Smooth muscle cell (in vitro differentiated cells): ENCODE data around the gene ESPNL. TPM values are rescaled to one million over a fixed set of nuclear protein-coding genes. Genes with fewer than 3 reads are reported as not detected.

Source experiments
- DNase-seq: peaks from one replicate; lab custom pipeline; 2025; ENCODE audit not compliant: unreplicated experiment; lab: John Stamatoyannopoulos, UW
- H2AFZ ChIP-seq: fragments of 200-600 bp; sonication (generic); 2 replicates; pipeline ENCODE4 v1.6.0; 2016; ENCODE audit warnings: antibody characterized with exemption, low read depth, mild to moderate bottlenecking
- H3F3A ChIP-seq: fragments of 200-600 bp; sonication (generic); 2 replicates; pipeline ENCODE4 v1.6.0; 2017; ENCODE audit warnings: antibody characterized with exemption, low read depth
- H3K27ac ChIP-seq: fragments of 200-600 bp; sonication (generic); 2 replicates; pipeline ENCODE4 v1.5.1; 2016; ENCODE audit warnings: low read depth, mild to moderate bottlenecking
- H3K27me3 ChIP-seq: fragments of 200-600 bp; sonication (generic); 2 replicates; pipeline ENCODE4 v1.6.1; 2016; ENCODE audit warnings: low read depth, mild to moderate bottlenecking
- H3K36me3 ChIP-seq: fragments of 200-600 bp; sonication (generic); 2 replicates; pipeline ENCODE4 v1.5.1; 2016; ENCODE audit warnings: low read depth
- H3K4me1 ChIP-seq: fragments of 200-600 bp; sonication (generic); 2 replicates; pipeline ENCODE4 v1.5.1; 2016; ENCODE audit warnings: low read depth
- H3K4me2 ChIP-seq: fragments of 200-600 bp; sonication (generic); 2 replicates; pipeline ENCODE4 v1.6.0; 2016; ENCODE audit warnings: mild to moderate bottlenecking
- H3K4me3 ChIP-seq: fragments of 200-600 bp; sonication (generic); 2 replicates; pipeline ENCODE4 v1.5.1; 2016; ENCODE audit warnings: mild to moderate bottlenecking
- H3K79me2 ChIP-seq: fragments of 200-600 bp; sonication (generic); 2 replicates; pipeline ENCODE4 v1.6.0; 2016; ENCODE audit warnings: low read depth, mild to moderate bottlenecking
- H3K9ac ChIP-seq: fragments of 200-600 bp; sonication (generic); 2 replicates; pipeline ENCODE4 v1.6.0; 2016; ENCODE audit warnings: low read depth
- H3K9me3 ChIP-seq: fragments of 200-600 bp; sonication (generic); replicated peaks from 2 replicates; pipeline ENCODE4 v1.5.1; 2016; ENCODE audit warnings: low read depth
- H4K20me1 ChIP-seq: fragments of 200-600 bp; sonication (generic); 2 replicates; pipeline ENCODE4 v1.6.0; 2016; ENCODE audit warnings: low read depth
- CTCF ChIP-seq: fragments of 200-600 bp; sonication (generic); IDR thresholded peaks from 2 replicates; pipeline ENCODE4 v1.5.1; 2017; ENCODE audit warnings: borderline replicate concordance, mild to moderate bottlenecking, antibody characterized with exemption; ENCODE audit not compliant: insufficient read depth, poor library complexity, severe bottlenecking
- WGBS: methylation state at CpG from one replicate; pipeline ENCODE4 v1.1.7; 2016; ENCODE audit warnings: low lambda C conversion rate; 5-methylcytosine and 5-hydroxymethylcytosine counted together
- polyA plus RNA-seq: library from polyadenylated mRNA; unstranded; fragments of >200 nt; fragmentation: Nextera tagmentation; extraction: Ambion mirVana; gene quantifications from 2 replicates; pipeline ENCODE4 v1.2.1, GENCODE V29; 2016
- total RNA-seq: library from RNA; depleted of rRNA; stranded (reverse); fragments of >200 nt; gene quantifications from 2 replicates; pipeline ENCODE4 v1.2.3, GENCODE V29; 2014

Gene ESPNL
- total and polyA plus RNA-seq, 2 experiments from 2014 or later: 0.04 TPM; not detected in 1

GRCh38 chr2:238165288-238165921 is 65.3 kb downstream of the ESPNL start:
- Histone ChIP-seq H3F3A (peaks cover 4% of the 10 kb centered on the region), H3K27me3 (peaks cover 47% of the 10 kb centered on the region), H4K20me1 (no peaks in the 10 kb centered on the region), H3K36me3 (no peaks in the 10 kb centered on the region), H3K4me2 (no peak overlapping the region), H3K9ac (no peak overlapping the region), H3K27ac (no peak overlapping the region), H2AFZ (no peak overlapping the region), H3K4me1 (peaks cover 5% of the 10 kb centered on the region), H3K4me3 (no peak overlapping the region), H3K79me2 (no peaks in the 10 kb centered on the region), H3K9me3 (no peaks in the 10 kb centered on the region)
- no peak for TF ChIP-seq CTCF
- WGBS: 95% methylated on average over 11 of the region's 12 CpGs
- no peak for DNase-seq

GRCh38 chr2:238166391-238167343 is 66.5 kb downstream of the ESPNL start:
- no peaks in the 10 kb centered on the region for H3K9me3 ChIP-seq
- no peak overlapping the region for H3K4me3 ChIP-seq
- H3K4me1 ChIP-seq: peaks cover 5% of the 10 kb centered on the region
- peaks cover 8% of the 10 kb centered on the region for H3F3A ChIP-seq
- no peak overlapping the region for H3K9ac ChIP-seq
- H3K4me2 ChIP-seq: no peak overlapping the region
- no peaks in the 10 kb centered on the region for H3K79me2 ChIP-seq
- no peak overlapping the region for H3K27ac ChIP-seq
- no peak for DNase-seq
- no peak overlapping the region for H2AFZ ChIP-seq
- 96% methylated on average over 24 of the region's 24 CpGs for WGBS
- H3K27me3 ChIP-seq: peaks cover 38% of the 10 kb centered on the region
- no peaks in the 10 kb centered on the region for H3K36me3 ChIP-seq
- no peaks in the 10 kb centered on the region for H4K20me1 ChIP-seq
- no peak for TF ChIP-seq CTCF

GRCh38 chr2:238167344-238167715 is 67.2 kb downstream of the ESPNL start:
- no peak for TF ChIP-seq CTCF
- Histone ChIP-seq H3K4me1 (peaks cover 5% of the 10 kb centered on the region), H3K4me2 (no peak overlapping the region), H3K27ac (no peak overlapping the region), H3K9me3 (no peaks in the 10 kb centered on the region), H3K4me3 (no peak overlapping the region), H3K36me3 (no peaks in the 10 kb centered on the region), H2AFZ (no peak overlapping the region), H4K20me1 (no peaks in the 10 kb centered on the region), H3K27me3 (peaks cover 31% of the 10 kb centered on the region), H3F3A (peaks cover 8% of the 10 kb centered on the region), H3K9ac (no peak overlapping the region), H3K79me2 (no peaks in the 10 kb centered on the region)
- no peak for DNase-seq
- WGBS: 94% methylated on average over 7 of the region's 7 CpGs
